WERI-Rb-1 (cell line): ENCODE measurements around the gene CNIH3.

Source experiments
- DNase-seq: peaks from one replicate; pipeline ENCODE4 v3.0.0-alpha.2; 2020
- H3K27ac ChIP-seq: fragments of 250-450 bp; sonication (Bioruptor Pico); 2 replicates; pipeline ENCODE4 v1.5.1; 2020; ENCODE audit warnings: mild to moderate bottlenecking, moderate library complexity
- H3K27me3 ChIP-seq: fragments of 250-450 bp; sonication (Bioruptor Pico); 2 replicates; pipeline ENCODE4 v1.5.1; 2021; ENCODE audit warnings: mild to moderate bottlenecking, low read depth, moderate library complexity; ENCODE audit not compliant: insufficient read depth, severe bottlenecking
- H3K36me3 ChIP-seq: fragments of 250-450 bp; sonication (Bioruptor Pico); 2 replicates; pipeline ENCODE4 v1.5.1; 2020; ENCODE audit warnings: mild to moderate bottlenecking, moderate library complexity
- H3K4me3 ChIP-seq: 2 replicates; pipeline ENCODE4 v1.5.1; 2011; ENCODE audit warnings: low read depth, mild to moderate bottlenecking, control low read depth, low read length
- H3K9me3 ChIP-seq: fragments of 250-450 bp; sonication (Bioruptor Pico); 2 replicates; pipeline ENCODE4 v1.5.1; 2021; ENCODE audit warnings: mild to moderate bottlenecking, moderate library complexity; ENCODE audit not compliant: severe bottlenecking
- TF ChIP-seq, protein P1 (sequence below): IDR thresholded peaks from 2 replicates; pipeline ENCODE4 v1.5.1; 2011; ENCODE audit warnings: low read depth, mild to moderate bottlenecking, control low read depth, inconsistent platforms, low read length

The CNIH3 gene

DNA sequence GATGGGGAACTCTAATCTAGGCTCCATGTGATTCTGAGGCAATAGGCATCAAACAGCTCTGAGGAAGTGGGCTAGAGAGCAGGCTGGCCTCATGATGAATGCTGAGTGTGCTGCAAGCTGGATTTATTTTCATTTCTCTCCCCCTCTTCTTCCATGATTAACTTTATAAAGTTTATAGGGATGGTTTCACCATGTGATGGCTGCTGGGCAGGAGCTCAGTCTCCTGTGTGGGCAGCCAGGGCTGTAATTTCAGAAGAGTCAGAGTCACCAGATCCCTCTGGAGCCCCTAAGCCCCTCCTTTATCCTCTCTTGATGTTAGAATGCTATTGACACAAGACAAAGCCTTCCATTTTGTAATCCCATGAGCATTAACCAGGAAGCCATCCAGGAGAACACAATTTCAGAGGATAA, 143.6 kb downstream of the CNIH3 start:
- H3K36me3 ChIP-seq, result no peaks in the 10 kb centered on the region
- no peaks in the 10 kb centered on the region for H3K27me3 ChIP-seq
- TF ChIP-seq, protein P1, sequence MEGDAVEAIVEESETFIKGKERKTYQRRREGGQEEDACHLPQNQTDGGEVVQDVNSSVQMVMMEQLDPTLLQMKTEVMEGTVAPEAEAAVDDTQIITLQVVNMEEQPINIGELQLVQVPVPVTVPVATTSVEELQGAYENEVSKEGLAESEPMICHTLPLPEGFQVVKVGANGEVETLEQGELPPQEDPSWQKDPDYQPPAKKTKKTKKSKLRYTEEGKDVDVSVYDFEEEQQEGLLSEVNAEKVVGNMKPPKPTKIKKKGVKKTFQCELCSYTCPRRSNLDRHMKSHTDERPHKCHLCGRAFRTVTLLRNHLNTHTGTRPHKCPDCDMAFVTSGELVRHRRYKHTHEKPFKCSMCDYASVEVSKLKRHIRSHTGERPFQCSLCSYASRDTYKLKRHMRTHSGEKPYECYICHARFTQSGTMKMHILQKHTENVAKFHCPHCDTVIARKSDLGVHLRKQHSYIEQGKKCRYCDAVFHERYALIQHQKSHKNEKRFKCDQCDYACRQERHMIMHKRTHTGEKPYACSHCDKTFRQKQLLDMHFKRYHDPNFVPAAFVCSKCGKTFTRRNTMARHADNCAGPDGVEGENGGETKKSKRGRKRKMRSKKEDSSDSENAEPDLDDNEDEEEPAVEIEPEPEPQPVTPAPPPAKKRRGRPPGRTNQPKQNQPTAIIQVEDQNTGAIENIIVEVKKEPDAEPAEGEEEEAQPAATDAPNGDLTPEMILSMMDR, result no peak
- H3K4me3 ChIP-seq, result no peak overlapping the region
- H3K27ac ChIP-seq, result no peak overlapping the region
- peak; percentile 10 for DNase-seq
- no peaks in the 10 kb centered on the region for H3K9me3 ChIP-seq

GRCh38 chr1:224760163-224760562, 144.0 kb downstream of the CNIH3 start:
- Histone ChIP-seq H3K4me3 (no peak overlapping the region), H3K9me3 (no peaks in the 10 kb centered on the region), H3K36me3 (no peaks in the 10 kb centered on the region), H3K27me3 (no peaks in the 10 kb centered on the region), H3K27ac (no peak overlapping the region)
- DNase-seq, result no peak
- TF ChIP-seq, protein P1, result no peak

- Histone ChIP-seq H3K9me3 (no peaks in the 10 kb centered on the region), H3K27ac (no peak overlapping the region), H3K36me3 (no peaks in the 10 kb centered on the region), H3K27me3 (no peaks in the 10 kb centered on the region), H3K4me3 (no peak overlapping the region)
- TF ChIP-seq, protein P1, result no peak
- no peak for DNase-seq
Observed at GRCh38 chr1:224761245-224761644, 145.1 kb downstream of the CNIH3 start.

DNA sequence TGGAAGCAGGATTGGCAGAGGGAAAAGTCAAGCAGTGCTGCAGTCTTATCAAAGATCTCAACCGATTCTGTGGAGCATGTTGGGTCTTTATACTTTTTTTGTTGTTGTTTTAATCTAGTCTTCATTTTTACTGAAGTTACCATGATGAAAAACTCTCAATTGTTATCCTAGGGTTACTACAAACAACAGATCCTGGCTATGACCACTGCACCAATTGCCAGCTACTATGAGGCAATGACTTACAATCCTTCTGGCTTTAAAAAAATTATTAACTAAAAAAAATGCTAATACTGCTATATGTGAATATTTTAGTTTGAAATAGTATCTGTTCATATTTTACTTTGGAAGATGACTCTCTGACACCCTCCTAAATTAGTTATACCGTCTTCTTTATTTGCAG, 145.9 kb downstream of the CNIH3 start:
- Histone ChIP-seq H3K36me3 (no peaks in the 10 kb centered on the region), H3K27ac (no peak overlapping the region), H3K4me3 (no peak overlapping the region), H3K27me3 (no peaks in the 10 kb centered on the region), H3K9me3 (no peaks in the 10 kb centered on the region)
- TF ChIP-seq, protein P1, result no peak
- DNase-seq, result no peak

GRCh38 chr1:224762701-224763100, 146.6 kb downstream of the CNIH3 start:
- H3K9me3 ChIP-seq, result no peaks in the 10 kb centered on the region
- H3K27me3 ChIP-seq, result no peaks in the 10 kb centered on the region
- TF ChIP-seq, protein P1, result no peak
- no peak for DNase-seq
- H3K36me3 ChIP-seq, result no peaks in the 10 kb centered on the region
- H3K27ac ChIP-seq, result no peak overlapping the region
- H3K4me3 ChIP-seq, result no peak overlapping the region

DNA sequence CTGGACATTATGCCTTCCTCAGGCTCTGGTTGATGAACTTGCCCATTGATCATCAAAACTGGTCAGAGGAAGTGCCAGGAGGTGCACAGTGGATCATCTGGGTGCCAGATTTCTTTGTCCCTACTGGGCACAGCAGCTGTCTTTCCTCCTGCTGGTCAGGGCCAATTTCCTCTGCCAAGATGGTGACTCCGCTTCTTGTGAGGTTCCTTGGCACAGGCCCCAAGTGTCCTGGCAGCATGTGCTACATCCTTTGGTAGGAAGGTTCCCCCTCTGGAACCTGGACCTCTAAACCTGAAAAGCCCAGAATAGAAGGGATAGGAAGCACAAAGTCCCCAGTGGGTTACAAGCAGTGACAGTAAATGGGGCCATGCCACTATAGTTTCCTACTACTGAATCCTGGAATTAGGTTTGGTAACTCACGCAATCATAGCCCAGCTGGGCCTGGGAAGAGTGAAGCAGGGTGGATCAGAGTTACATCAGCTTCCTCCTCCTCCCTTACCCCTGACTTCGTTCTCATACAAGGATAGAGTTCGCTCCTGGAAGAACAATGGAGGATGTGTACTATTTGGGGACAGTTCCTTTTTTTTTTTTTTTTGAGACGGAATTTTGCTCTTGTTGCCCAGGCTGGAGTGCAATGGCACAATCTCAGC, 147.1 kb downstream of the CNIH3 start:
- H3K4me3 ChIP-seq, result no peak overlapping the region
- TF ChIP-seq, protein P1, result no peak
- no peak overlapping the region for H3K27ac ChIP-seq
- no peak for DNase-seq
- H3K27me3 ChIP-seq, result no peaks in the 10 kb centered on the region
- H3K36me3 ChIP-seq, result no peaks in the 10 kb centered on the region
- no peaks in the 10 kb centered on the region for H3K9me3 ChIP-seq
